Measurements from ENCODE around the gene MBTD1.

- TF ChIP-seq SIN3A (IDR thresholded peaks at IDR 0.05; ENCODE audit: low read depth, low read length) (no peak), SP1 (IDR thresholded peaks at IDR 0.05; ENCODE audit: low read depth, low read length) (no peak), EZH2 (IDR thresholded peaks at IDR 0.05; ENCODE audit: borderline replicate concordance, control insufficient read depth, low read depth, low read length) (no peak), SPI1 (IDR thresholded peaks at IDR 0.05; ENCODE audit: borderline replicate concordance, insufficient read depth, low read depth, low read length) (no peak), EP300 (IDR thresholded peaks at IDR 0.05; ENCODE audit: borderline replicate concordance in 1 of 2, control insufficient read depth in 1 of 2, low read depth in 2 of 2, low read length in 2 of 2) (no peak), TAF1 (IDR thresholded peaks at IDR 0.05; ENCODE audit: borderline replicate concordance, low read depth, low read length) (no peak), CHD2 (IDR thresholded peaks at IDR 0.05; ENCODE audit: borderline replicate concordance, low read depth, low read length) (no peak), CUX1 (IDR thresholded peaks at IDR 0.05; ENCODE audit: insufficient replicate concordance, low read depth, low read length) (no peak)
- TF ChIP-seq, protein P1, sequence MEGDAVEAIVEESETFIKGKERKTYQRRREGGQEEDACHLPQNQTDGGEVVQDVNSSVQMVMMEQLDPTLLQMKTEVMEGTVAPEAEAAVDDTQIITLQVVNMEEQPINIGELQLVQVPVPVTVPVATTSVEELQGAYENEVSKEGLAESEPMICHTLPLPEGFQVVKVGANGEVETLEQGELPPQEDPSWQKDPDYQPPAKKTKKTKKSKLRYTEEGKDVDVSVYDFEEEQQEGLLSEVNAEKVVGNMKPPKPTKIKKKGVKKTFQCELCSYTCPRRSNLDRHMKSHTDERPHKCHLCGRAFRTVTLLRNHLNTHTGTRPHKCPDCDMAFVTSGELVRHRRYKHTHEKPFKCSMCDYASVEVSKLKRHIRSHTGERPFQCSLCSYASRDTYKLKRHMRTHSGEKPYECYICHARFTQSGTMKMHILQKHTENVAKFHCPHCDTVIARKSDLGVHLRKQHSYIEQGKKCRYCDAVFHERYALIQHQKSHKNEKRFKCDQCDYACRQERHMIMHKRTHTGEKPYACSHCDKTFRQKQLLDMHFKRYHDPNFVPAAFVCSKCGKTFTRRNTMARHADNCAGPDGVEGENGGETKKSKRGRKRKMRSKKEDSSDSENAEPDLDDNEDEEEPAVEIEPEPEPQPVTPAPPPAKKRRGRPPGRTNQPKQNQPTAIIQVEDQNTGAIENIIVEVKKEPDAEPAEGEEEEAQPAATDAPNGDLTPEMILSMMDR (IDR thresholded peaks at IDR 0.05 in 2 of 3, conservative IDR thresholded peaks at IDR 0.05 in 1 of 3; ENCODE audit: control insufficient read depth in 2 of 3, extremely low read depth in 1 of 3, insufficient read depth in 1 of 3, low read depth in 3 of 3, low read length in 3 of 3): no peak
- TF ChIP-seq, protein P2, sequence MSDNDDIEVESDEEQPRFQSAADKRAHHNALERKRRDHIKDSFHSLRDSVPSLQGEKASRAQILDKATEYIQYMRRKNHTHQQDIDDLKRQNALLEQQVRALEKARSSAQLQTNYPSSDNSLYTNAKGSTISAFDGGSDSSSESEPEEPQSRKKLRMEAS (IDR thresholded peaks at IDR 0.05; ENCODE audit: low read depth, low read length): no peak
Observed at GRCh38 chr17:51251010-51251409, 8.8 kb downstream of the MBTD1 start.

All from GM12878 (cell line).